GM21381 (cell line): Measurements from ENCODE around the gene PAQR7.

Experiments used
- ATAC-seq: cut with Tn5 transposase; IDR thresholded peaks from one replicate; pipeline ENCODE4 v1.9.1; 2021; ENCODE audit warnings: mild to moderate bottlenecking, moderate library complexity; ENCODE audit not compliant: unreplicated experiment

PAQR7 gene

GRCh38 chr1:25874635-25875153 lies 814 bp downstream of the PAQR7 start:
- ATAC-seq: no peak

DNA sequence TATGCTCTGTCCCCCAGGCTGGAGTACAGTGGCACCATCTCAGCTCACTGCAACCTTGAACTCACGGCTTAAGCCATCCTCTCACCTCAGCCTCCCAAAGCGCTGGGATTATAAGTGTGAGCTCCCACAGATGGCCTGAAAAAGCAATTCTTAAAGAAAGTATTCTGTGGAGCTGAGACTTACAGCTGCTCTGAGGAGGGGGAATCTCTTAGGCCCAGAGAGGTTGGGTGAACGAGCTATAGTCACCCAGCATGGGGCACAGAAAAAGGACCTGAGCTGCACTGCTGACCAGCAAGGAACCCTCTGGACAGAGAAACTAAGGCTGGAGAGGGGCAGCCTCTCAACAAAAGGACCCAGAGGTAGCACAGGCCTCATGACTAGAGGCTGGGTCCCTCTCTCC lies 1.3 kb downstream of the PAQR7 start:
- no peak for ATAC-seq

DNA sequence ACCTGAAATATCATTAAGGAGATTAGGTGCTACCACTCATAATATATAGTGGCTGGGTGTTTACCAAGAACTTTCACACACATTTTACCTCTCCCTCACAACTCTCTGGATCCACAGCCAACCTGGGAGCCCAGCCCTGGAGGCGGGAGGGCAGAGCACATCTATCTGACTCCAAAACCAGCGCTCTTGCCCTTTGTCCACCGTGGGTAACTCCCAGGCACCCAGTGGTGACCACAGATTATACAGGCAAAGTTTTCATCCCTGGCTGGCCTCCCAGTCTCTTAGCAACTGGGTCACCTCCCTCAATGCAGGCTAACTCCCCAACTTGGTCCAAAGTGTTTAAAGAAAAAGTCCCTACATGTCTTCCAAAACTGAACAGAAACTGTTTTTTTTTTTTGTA lies 2.4 kb downstream of the PAQR7 start:
- ATAC-seq: no peak

GRCh38 chr1:25872713-25873112 lies 2.8 kb downstream of the PAQR7 start:
- no peak for ATAC-seq

- ATAC-seq: no peak
These were observed 3.6 kb downstream of the PAQR7 start for GRCh38 chr1:25871704-25872494.

DNA sequence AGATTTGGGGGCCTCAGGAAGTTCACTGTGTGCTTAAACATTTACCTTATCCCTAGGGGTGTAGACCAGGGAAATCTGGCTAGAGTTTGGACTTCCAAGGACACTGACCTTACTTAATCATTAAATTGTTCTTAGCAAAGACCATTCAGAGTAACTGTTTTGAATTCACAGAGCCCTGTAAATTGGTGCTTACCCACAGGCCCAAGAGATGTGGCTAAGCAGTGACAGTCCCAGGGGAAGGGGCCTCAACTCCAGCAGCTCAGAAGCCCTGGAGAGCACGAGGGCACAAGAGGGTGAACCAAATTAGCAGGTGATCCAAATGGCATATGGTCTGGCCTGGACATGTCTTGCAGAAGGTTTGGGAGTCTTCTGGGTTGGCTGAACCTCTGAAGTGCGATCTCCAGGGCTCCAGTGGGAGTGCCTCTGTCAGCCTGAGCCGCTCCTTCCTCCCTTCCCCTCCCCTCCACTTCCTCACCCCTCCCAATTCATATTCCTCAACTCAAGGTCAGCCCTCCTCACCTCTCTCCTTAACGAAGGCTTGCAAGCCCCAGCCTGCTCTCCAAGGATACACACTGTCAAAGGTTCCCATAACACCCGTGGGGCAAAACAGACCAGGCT lies 4.3 kb downstream of the PAQR7 start:
- ATAC-seq: no peak

- no peak for ATAC-seq
These were observed 4.9 kb downstream of the PAQR7 start for GRCh38 chr1:25870614-25871013.

- no peak for ATAC-seq
These were observed 5.5 kb downstream of the PAQR7 start for GRCh38 chr1:25869909-25870606.

DNA sequence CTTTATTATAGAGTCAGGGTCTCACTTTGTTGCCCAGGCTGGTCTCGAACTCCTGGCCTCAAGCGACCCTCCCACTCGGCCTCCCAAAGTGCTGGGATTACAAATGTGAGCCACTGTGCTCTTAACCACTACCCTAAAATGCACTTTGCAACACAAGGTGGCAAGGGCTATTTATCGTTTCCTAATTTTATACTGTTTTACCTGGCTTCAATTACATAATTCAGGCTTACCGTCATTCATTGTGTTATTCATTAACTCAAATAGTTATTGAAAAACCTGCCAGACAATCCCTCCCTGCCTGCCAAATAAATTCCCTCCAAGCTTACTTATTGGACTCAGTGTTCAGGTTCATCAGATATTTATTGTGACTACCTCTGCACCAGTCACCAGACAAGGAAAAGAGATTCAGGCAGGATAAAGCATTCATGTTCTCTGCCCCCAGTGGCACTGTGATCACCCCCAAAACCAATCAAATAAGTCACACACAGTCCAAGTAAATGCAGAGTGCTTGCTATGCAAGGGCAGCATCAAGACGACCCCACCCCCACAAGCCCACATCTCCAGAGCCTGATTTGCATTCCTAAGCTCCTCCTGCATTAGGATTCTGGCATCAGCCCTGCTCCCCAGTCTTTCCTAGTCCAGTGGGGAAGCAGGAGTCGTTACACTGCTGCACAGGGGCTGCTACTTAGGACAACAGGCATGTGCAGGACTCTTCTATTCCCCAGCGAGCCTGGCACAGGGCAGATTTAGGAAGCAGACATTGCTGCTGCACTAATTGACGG lies 8.1 kb downstream of the PAQR7 start:
- ATAC-seq: no peak

- no peak for ATAC-seq
These were observed 9.2 kb downstream of the PAQR7 start for GRCh38 chr1:25866288-25866687.

GRCh38 chr1:25864434-25864833 lies 11.1 kb downstream of the PAQR7 start:
- ATAC-seq: no peak

GRCh38 chr1:25863486-25864262 lies 11.8 kb downstream of the PAQR7 start:
- no peak for ATAC-seq

DNA sequence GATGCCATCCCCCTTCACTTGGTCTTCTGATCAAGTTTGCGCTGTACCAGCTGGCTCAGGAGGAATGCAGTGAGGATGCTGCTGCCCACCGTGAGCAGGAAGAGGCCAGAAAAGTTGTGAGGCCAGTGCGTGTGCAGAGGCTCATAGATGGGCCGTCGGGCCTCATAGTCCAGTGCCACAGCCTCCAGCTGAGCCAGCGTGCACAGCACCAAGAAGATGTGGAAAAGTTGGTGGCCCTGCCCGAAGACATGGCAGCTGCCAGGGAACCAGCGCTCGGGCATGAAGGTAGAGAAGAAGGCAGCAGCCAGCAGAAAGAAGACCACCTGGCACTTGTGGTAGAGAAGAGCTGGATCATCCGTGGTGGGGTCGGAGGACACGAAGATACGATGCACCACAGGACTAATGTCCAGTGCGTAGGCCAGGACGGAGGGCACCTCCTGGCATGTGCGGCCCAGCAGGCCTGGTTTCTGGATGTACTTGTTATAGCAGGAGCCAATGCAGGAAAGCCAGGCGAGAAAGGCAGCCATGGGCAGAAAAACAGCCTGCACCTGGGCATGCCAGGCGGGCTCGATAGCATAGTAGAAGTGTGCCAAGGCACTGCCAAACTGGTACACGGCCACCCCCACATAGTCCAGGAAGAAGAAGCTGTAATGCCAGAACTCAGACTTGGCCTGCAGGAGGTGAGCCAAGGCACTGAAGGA lies 12.6 kb downstream of the PAQR7 start:
- no peak for ATAC-seq

GRCh38 chr1:25861316-25862286 lies 13.9 kb downstream of the PAQR7 start:
- ATAC-seq: no peak

DNA sequence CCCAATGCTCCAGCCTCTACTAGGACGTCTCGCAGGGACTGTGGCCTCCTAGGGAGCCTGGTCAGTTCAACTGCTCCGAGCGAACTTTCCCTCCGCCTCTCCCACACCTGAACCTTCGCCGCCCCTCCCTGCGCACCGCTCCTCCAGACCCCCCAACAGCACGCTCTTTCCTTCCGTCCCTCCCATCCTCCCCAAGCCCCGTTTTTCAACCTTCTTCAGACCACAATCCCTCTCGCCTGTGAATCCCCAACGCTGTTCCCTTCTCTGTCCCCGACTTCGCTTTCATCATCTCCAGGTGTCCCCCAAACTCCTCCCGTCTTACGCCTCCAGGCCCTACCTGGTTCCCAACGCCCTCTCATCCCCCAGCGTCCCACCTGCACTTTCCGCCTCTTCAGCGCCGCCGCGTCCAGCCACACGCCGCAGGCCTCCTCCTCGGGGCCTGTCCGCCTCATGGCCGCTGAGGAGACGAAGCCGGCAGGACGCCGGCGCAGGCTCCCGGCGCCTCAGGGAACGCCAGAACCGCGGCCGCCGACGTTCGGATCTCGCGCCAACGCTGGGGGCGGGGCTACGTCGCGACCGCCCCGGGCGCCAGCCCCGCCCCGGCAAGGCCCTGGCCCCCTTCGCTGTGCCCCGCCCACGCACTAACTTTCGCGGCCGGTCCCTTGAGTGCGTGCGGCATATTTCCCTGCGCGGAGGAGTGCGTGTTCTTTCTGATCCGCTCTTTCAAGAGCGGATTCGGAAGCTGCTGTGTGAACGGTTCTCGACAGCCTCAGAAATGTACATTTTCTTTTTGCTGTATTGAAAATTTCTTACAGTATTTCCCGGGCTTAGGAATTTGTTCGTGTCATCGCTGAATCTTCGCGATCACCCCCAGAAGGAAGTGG lies 16.4 kb downstream of the PAQR7 start, which contains the start of gene AUNIP:
Gene AUNIP, minus strand, starts transcription at position 552 of the 884 bp plus-strand sequence. Its CDS starts 100 bp downstream, at position 452.
- ATAC-seq: peak; percentile 89

DNA sequence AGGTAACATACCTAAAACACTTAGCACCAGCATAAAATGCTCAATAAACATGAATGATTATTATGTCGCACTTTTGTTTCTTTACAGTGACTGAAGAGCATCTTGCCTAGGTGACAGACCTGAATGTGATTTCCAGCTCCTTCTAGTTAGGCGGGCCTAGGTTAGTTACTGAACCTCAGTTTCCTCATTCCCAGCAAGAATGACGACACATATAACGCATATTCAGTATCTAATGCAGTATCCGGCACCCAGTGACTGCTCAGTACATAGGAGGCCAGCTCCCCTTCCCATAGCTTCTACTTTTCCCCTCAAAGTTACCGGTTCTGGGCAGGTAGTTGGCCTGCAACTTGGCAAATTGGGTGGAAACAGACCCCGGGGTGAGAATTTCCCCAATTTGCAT lies 17.0 kb downstream of the PAQR7 start:
- no peak for ATAC-seq

GRCh38 chr1:25856856-25857255 lies 18.7 kb downstream of the PAQR7 start:
- no peak for ATAC-seq
